Activated CD4-positive, alpha-beta memory T cell treated with anti-CD3 and anti-CD28 coated beads, Interleukin-2, amount 10 ng/mL, durations not matched to agents 7 days and 5 days (primary cell): Measurements from ENCODE around the gene LRIG1. TPM values are rescaled to one million over a fixed set of nuclear protein-coding genes. Genes with fewer than 3 reads are reported as not detected.

Experiments used
- CTCF ChIA-PET: fragments of 350-600 bp; sonication (Branson Sonifier 250); formaldehyde crosslinking; loops from one replicate; lab custom pipeline; 2021; ENCODE audit warnings: antibody characterized with exemption, inconsistent platforms; lab: Charles Lee
- POLR2A ChIA-PET: fragments of 350-600 bp; sonication (Branson Sonifier 250); formaldehyde crosslinking; loops from one replicate; lab custom pipeline; 2021; ENCODE audit warnings: antibody characterized with exemption; lab: Charles Lee
- DNase-seq: peaks from one replicate; pipeline ENCODE4 v3.0.0-alpha.2; 2020
- H3K27ac Mint-ChIP-seq: one replicate; pipeline ENCODE4 v1.8.0; 2021; ENCODE audit warnings: mild to moderate bottlenecking, mixed read lengths
- H3K27me3 Mint-ChIP-seq: one replicate; pipeline ENCODE4 v1.8.0; 2021; ENCODE audit warnings: mixed read lengths
- H3K36me3 Mint-ChIP-seq: one replicate; pipeline ENCODE4 v1.8.0; 2021; ENCODE audit warnings: low read depth, mixed read lengths
- H3K4me1 Mint-ChIP-seq: one replicate; pipeline ENCODE4 v1.8.0; 2021; ENCODE audit warnings: mixed read lengths
- H3K4me3 Mint-ChIP-seq: one replicate; pipeline ENCODE4 v1.8.0; 2021; ENCODE audit warnings: mild to moderate bottlenecking, mixed read lengths
- H3K9me3 Mint-ChIP-seq: one replicate; pipeline ENCODE4 v1.8.0; 2021; ENCODE audit warnings: mixed read lengths
- total RNA-seq, 2 experiments: library from RNA; stranded (reverse); gene quantifications; one replicate each; pipeline ENCODE4 v1.2.3, GENCODE V29; 2021

Gene LRIG1
- total RNA-seq, 2 experiments from 2014 or later: 43.0 to 43.7 TPM

DNA sequence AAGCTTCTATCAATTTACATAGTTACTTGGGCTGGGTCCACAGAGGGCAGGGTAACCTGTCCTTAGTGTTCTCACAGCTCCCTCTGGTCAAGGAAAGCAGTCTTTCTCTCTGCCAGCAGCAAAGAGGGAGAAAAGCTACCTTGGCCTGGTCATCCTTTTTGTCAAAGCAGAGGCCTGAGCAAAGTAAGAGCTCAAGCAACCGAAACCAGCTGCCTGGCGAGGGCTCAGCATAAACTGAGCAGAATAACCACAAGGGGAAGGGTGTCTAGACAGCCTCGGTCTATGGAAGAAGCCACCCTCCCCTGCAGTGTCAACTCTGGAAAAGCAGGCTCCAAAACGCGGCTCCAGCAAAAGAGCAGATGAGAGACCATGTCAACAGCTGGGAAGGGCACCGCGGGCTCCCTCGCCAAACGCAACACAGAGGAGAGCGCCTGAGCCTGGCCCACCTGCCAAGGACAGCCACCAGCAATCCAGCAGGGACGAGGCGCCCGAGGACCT is 17.4 kb downstream of the LRIG1 start:
- Mint-ChIP-seq H3K9me3 (peaks cover 9% of the 10 kb centered on the region), H3K4me1 (peaks cover 82% of the 10 kb centered on the region), H3K27ac (no peak overlapping the region), H3K4me3 (peak overlapping the region; percentile 6), H3K27me3 (no peaks in the 10 kb centered on the region), H3K36me3 (peaks cover 42% of the 10 kb centered on the region)
- CTCF ChIA-PET: interaction anchor here (1.0 to 6.5 kb wide), 5 partner anchors 8 to 106 kb away, joined by 4 to 30 read pairs (median 6); no protein-coding TSS in a partner anchor
- POLR2A ChIA-PET: interaction anchor here (1.2 to 12.8 kb wide), 5 partner anchors 8 to 27 kb away, joined by 4 to 117 read pairs (median 26); partner anchors contain the start of gene LRIG1
- DNase-seq: no peak

DNA sequence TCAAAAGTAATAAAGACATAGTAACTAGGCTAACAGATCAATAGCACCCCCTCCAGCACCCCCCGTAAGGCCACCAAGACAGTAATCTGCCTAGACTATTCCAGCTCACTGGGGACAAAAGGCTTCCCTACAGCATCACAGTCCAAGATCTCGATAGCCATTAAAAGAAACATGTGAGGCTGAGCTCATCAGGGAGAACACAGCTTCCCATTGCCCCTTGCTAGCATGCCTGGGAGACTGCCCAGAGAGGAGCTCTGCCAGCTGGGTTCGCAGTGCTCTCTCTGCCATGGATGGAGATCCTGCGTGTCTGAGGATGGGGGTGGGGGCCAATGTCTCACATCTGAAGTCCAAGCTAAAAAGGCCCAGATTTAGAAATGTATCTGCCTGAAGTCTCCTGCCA is 17.8 kb downstream of the LRIG1 start:
- Mint-ChIP-seq H3K4me1 (peaks cover 84% of the 10 kb centered on the region), H3K4me3 (peak overlapping the region; percentile 6), H3K27ac (no peak overlapping the region), H3K9me3 (peaks cover 9% of the 10 kb centered on the region), H3K27me3 (no peaks in the 10 kb centered on the region), H3K36me3 (peaks cover 44% of the 10 kb centered on the region)
- ChIA-PET POLR2A (interaction anchor here (1.2 to 12.8 kb wide), 5 partner anchors 8 to 26 kb away, joined by 4 to 117 read pairs (median 26); partner anchors contain the start of gene LRIG1), CTCF (interaction anchor here (1.0 to 6.5 kb wide), 4 partner anchors 8 to 105 kb away, joined by 4 to 30 read pairs (median 7); no protein-coding TSS in a partner anchor)
- no peak for DNase-seq

DNA sequence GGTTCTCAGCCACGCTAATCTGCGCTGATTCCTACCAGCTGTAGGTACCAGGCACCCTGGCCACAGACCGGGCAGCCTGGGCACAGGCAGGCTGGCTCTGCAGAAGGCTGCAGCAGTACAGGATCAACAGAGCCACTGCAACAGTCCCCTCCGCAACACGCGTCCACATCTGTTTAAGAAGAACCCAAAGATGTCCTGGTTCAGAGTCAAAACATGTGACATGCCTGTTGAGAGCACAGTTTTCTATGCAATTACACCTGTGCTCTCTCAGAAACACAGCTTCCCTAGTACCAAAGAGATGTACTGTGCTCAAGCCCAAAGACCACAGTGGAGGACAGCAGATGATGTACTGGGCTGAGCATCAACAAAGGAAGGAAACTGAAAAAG is 18.8 kb downstream of the LRIG1 start:
- H3K36me3 Mint-ChIP-seq: peaks cover 48% of the 10 kb centered on the region
- no peak overlapping the region for H3K4me3 Mint-ChIP-seq
- peaks cover 87% of the 10 kb centered on the region for H3K4me1 Mint-ChIP-seq
- H3K9me3 Mint-ChIP-seq: peaks cover 9% of the 10 kb centered on the region
- H3K27me3 Mint-ChIP-seq: peaks cover 1% of the 10 kb centered on the region
- POLR2A ChIA-PET: interaction anchor here (1.2 to 12.8 kb wide), 6 partner anchors 9 to 179 kb away, joined by 4 to 117 read pairs (median 19); partner anchors contain the start of gene LRIG1
- peak overlapping the region; percentile 44 for H3K27ac Mint-ChIP-seq
- DNase-seq: no peak
- CTCF ChIA-PET: interaction anchor here (1.1 to 6.5 kb wide), 3 partner anchors 9 to 15 kb away, joined by 3 to 30 read pairs (median 5); no protein-coding TSS in a partner anchor

DNA sequence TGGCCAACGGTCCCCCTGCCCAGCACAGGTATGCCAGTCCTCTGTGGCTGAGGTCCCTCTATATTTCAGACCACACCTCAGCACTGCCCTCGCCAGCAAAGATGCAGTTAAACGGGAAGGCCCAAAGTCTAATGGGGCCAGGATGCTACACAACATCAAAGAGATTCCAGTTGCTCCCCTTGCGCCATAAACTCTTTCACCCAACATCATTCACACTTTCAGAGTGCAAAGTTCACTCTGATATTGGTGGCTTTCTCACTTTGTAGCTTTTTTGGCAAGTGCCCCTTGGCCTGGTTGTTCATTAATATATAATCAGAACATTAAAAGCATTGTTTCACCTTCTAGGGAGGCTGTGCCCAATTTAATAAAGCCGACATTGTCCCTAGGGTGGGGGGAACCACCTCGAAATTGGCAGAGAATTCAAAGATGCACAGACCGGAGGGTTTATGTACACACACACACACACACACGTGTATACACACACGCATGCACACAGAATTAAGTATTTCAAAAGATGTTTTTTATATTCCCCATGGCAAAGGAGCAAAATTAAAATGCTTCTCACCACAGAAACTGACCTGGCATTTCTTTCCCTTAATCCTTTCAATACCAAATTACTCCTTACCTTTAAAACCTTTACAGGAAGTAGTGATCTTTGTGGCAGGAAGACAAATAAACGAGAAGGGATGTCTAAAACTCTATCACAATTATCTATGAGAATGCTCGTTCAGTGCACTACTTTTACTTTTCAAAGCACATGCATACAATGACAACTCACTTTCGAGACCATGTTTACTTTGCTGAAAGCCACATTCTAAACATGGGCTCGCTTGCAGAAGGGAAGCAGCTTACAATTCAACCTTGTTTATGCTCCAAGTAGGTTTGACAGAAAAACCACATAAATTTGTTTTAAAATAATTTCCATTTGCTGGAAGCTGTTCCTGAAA is 19.5 kb downstream of the LRIG1 start:
- ChIA-PET CTCF (interaction anchor here (1.1 to 6.5 kb wide), 5 partner anchors 10 to 73 kb away, joined by 3 to 30 read pairs (median 4); no protein-coding TSS in a partner anchor), POLR2A (interaction anchor here (0.6 to 12.8 kb wide), 8 partner anchors 9 to 290 kb away, joined by 3 to 117 read pairs (median 14); partner anchors contain the start of gene LRIG1)
- Mint-ChIP-seq H3K9me3 (peaks cover 9% of the 10 kb centered on the region), H3K36me3 (peaks cover 42% of the 10 kb centered on the region), H3K27me3 (peaks cover 1% of the 10 kb centered on the region), H3K27ac (peak overlapping the region; percentile 78), H3K4me3 (peak overlapping the region; percentile 38), H3K4me1 (peaks cover 83% of the 10 kb centered on the region)
- DNase-seq: no peak

DNA sequence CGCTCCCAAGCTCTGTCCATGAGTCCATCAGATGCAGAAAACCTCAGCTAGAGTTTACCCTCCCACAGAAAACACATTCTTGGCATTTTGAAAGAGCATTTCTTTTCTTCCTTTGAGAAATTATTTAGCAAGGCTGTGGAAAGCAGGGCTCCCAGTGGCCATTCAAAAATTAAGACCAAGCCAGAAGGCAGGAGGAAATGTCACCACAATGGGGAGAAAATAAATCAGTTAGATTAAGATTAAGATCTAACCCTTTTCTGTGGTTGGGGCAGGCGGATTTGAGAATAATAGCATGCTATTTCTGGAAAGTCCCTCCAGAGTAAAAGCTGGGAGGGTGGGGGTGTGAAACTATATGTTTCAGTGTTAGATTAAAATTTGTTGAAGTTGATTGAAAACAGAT is 20.2 kb downstream of the LRIG1 start:
- Mint-ChIP-seq H3K27me3 (peaks cover 1% of the 10 kb centered on the region), H3K4me3 (peak overlapping the region; percentile 38), H3K4me1 (peaks cover 80% of the 10 kb centered on the region), H3K36me3 (peaks cover 39% of the 10 kb centered on the region), H3K9me3 (peaks cover 9% of the 10 kb centered on the region), H3K27ac (peak overlapping the region; percentile 78)
- POLR2A ChIA-PET: interaction anchor here (0.6 to 12.8 kb wide), 8 partner anchors 8 to 290 kb away, joined by 3 to 117 read pairs (median 14); partner anchors contain the start of gene LRIG1
- CTCF ChIA-PET: interaction anchor here (1.1 to 6.5 kb wide), 4 partner anchors 10 to 72 kb away, joined by 3 to 30 read pairs (median 4); no protein-coding TSS in a partner anchor
- DNase-seq: peak; percentile 50

DNA sequence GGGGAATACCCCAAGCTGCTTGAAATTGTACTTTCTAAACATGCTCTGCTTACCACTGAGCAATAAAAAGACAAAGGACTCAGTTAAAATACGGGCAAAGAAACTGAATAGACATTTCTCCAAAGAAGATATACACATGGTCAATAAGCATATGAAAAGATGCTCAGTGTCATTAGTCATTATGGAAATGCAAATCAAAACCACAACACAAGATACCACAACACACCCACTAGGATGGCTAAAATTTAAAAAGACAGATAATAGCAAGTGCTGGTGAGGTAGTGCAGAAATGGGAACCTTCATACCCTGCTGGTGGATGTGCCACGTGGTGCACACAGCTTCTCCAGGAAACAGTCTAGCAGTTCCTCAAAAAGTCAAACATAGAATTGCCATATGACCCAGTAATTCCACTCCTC is 21.3 kb downstream of the LRIG1 start:
- H3K9me3 Mint-ChIP-seq: peaks cover 9% of the 10 kb centered on the region
- peaks cover 1% of the 10 kb centered on the region for H3K27me3 Mint-ChIP-seq
- H3K4me1 Mint-ChIP-seq: peaks cover 73% of the 10 kb centered on the region
- H3K4me3 Mint-ChIP-seq: no peak overlapping the region
- CTCF ChIA-PET: interaction anchor here (1.1 to 6.5 kb wide), 3 partner anchors 12 to 71 kb away, joined by 3 to 30 read pairs (median 4); no protein-coding TSS in a partner anchor
- H3K36me3 Mint-ChIP-seq: peaks cover 33% of the 10 kb centered on the region
- H3K27ac Mint-ChIP-seq: no peak overlapping the region
- DNase-seq: no peak
- POLR2A ChIA-PET: interaction anchor here (1.3 to 5.6 kb wide), 4 partner anchors 10 to 23 kb away, joined by 3 to 75 read pairs (median 8); no protein-coding TSS in a partner anchor

DNA sequence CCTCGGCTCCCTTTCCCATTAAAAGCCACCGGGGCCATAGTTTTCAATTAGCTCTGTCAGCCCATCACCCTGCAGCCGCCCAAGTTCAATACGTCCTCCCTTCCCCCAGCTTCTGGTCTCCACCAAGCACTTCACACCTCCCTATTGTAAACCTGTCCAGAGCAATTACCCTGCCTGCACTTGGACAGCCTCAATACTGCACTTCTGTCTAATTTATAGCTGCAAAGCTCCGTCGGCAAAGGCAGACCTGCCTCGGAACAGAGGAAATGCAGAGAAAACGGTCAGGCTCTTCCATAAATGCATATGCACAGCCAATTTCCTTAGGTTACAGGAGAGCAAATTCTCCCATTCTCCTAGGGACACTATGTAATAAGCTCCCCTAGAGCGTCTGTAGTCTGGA is 21.9 kb downstream of the LRIG1 start:
- Mint-ChIP-seq H3K27ac (no peak overlapping the region), H3K4me3 (no peak overlapping the region), H3K9me3 (peaks cover 9% of the 10 kb centered on the region), H3K4me1 (peaks cover 71% of the 10 kb centered on the region), H3K27me3 (peaks cover 1% of the 10 kb centered on the region), H3K36me3 (peaks cover 31% of the 10 kb centered on the region)
- DNase-seq: no peak
- ChIA-PET POLR2A (interaction anchor here (1.3 to 5.6 kb wide), 4 partner anchors 10 to 23 kb away, joined by 3 to 75 read pairs (median 8); no protein-coding TSS in a partner anchor), CTCF (interaction anchor here (6.5 kb wide), 1 partner anchor 12 kb away, joined by 30 read pairs; no protein-coding TSS in a partner anchor)

DNA sequence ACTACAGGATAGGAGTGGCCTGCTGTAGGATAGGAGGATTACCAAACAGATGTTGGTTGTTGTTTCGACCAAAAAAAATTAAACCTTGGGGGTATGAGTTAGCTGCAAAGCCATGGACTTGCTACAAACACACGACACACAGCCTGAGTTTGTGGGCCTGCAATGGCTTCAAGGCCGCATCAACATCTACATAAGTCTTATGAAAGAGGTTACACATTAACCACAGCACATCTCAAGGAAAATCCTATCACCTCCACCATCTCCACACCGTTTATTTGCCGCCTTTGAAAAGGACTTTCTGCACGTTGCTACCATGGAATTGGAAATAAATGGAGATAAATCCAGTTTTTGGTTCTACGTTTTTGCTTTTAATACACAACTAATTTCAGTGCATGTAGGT is 23.0 kb downstream of the LRIG1 start:
- CTCF ChIA-PET: interaction anchor here (6.5 kb wide), 1 partner anchor 13 kb away, joined by 30 read pairs; no protein-coding TSS in a partner anchor
- no peak for DNase-seq
- H3K9me3 Mint-ChIP-seq: peaks cover 9% of the 10 kb centered on the region
- H3K4me3 Mint-ChIP-seq: no peak overlapping the region
- no peak overlapping the region for H3K27ac Mint-ChIP-seq
- H3K27me3 Mint-ChIP-seq: peaks cover 1% of the 10 kb centered on the region
- peaks cover 31% of the 10 kb centered on the region for H3K36me3 Mint-ChIP-seq
- H3K4me1 Mint-ChIP-seq: peaks cover 71% of the 10 kb centered on the region
- POLR2A ChIA-PET: interaction anchor here (2.0 kb wide), 1 partner anchor 9 kb away, joined by 10 read pairs; no protein-coding TSS in a partner anchor

DNA sequence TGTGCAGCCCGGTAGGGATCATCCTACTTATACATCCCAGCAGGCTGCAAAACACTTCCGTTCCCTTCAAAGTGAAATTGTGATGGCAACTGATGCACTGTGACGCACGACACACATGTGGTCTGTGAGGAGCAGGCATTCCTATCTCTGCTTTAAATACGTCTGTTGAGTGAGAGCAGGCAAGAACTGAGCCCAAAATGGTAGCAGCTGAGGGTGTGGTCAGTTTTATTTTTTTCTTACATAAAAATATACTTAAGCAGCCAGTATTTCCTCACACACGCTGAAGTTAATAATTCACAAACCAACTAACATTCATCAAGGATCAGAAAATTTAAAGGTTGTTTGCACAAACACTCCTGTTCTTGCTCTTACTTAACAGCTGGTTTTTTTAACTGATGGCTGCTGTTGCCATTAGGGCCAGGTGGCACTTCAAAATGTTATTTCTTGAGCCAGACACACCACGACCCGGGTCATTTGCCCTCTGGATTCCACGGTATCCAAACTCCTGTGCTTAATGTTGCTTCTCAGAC is 23.9 kb downstream of the LRIG1 start:
- H3K27me3 Mint-ChIP-seq: peaks cover 1% of the 10 kb centered on the region
- peaks cover 9% of the 10 kb centered on the region for H3K9me3 Mint-ChIP-seq
- ChIA-PET POLR2A (interaction anchor here (1.5 to 2.5 kb wide), 2 partner anchors 13 to 15 kb away, joined by 6 to 7 read pairs; no protein-coding TSS in a partner anchor), CTCF (no interaction called here)
- peaks cover 73% of the 10 kb centered on the region for H3K4me1 Mint-ChIP-seq
- peaks cover 31% of the 10 kb centered on the region for H3K36me3 Mint-ChIP-seq
- no peak for DNase-seq
- no peak overlapping the region for H3K4me3 Mint-ChIP-seq
- no peak overlapping the region for H3K27ac Mint-ChIP-seq

DNA sequence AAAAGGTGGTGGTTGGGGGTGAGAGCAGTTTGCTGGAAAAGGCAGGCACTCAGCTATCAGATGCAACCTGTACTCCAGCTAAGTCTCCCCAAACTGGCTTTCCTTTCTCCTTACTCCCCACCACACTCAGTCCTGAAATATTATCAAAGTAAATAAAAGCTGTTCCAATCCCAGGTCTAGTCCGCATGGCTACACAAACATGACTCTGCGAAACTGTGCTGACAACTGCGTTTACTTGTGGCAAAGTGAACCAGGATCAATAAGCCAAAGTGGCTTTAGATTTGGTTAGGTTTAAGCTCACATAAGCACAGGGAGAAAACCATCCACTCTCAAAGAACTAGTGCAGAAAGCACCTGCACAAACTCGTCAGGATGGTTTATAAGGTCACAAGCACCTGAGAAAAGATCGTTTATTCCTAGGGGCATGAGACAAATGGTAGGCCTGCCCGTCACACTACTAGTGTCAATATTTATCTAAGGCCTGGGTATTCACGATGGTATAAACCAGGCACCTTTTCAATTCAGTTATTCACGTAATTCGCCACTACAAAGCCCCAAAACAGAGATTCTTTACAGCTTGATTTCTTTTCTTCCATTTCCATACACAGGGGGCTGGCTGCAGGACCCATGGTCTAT is 25.3 kb downstream of the LRIG1 start:
- H3K27ac Mint-ChIP-seq: no peak overlapping the region
- H3K9me3 Mint-ChIP-seq: peaks cover 9% of the 10 kb centered on the region
- CTCF ChIA-PET: interaction anchor here (1.1 kb wide), 2 partner anchors 8 to 19 kb away, joined by 3 to 5 read pairs; no protein-coding TSS in a partner anchor
- DNase-seq: no peak
- no peak overlapping the region for H3K4me3 Mint-ChIP-seq
- POLR2A ChIA-PET: interaction anchor here (1.5 to 4.7 kb wide), 3 partner anchors 8 to 16 kb away, joined by 6 to 26 read pairs (median 7); no protein-coding TSS in a partner anchor
- H3K27me3 Mint-ChIP-seq: peaks cover 1% of the 10 kb centered on the region
- peaks cover 70% of the 10 kb centered on the region for H3K4me1 Mint-ChIP-seq
- peaks cover 28% of the 10 kb centered on the region for H3K36me3 Mint-ChIP-seq

DNA sequence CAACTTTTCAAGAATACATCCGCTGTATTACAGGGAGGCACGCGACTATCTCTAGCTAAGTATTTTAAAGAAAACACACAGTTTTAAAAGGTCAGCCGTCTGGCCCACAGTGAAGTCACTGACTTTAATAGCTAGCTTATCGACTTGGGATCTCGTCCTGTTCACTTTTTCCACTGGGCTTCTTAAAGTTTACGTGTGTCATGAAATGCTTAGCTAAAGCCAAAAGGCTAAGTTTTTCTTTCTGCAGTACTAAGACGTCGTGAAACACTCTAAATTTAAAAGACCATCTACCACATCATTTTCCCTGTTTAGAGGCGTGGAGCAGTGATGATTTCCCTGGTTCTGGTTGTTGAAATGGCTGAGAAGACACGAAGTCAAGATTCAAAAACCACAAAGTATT is 27.1 kb downstream of the LRIG1 start:
- Mint-ChIP-seq H3K27ac (peak overlapping the region; percentile 90), H3K4me1 (peaks cover 70% of the 10 kb centered on the region), H3K4me3 (peak overlapping the region; percentile 64), H3K36me3 (peaks cover 25% of the 10 kb centered on the region), H3K9me3 (peaks cover 2% of the 10 kb centered on the region), H3K27me3 (peaks cover 1% of the 10 kb centered on the region)
- CTCF ChIA-PET: interaction anchor here (1.0 to 1.9 kb wide), 6 partner anchors 10 to 195 kb away, joined by 3 to 13 read pairs (median 4); no protein-coding TSS in a partner anchor
- DNase-seq: no peak
- POLR2A ChIA-PET: interaction anchor here (0.7 to 4.7 kb wide), 12 partner anchors 7 to 253 kb away, joined by 3 to 50 read pairs (median 5); partner anchors contain the start of genes LRIG1 and SLC25A26
